PC-3 (cell line): Measurements from ENCODE around the gene ERMAP.

Source experiments
- CTCF ChIP-seq: fragments of 300-600 bp; sonication (generic); conservative IDR thresholded peaks from 2 replicates; pipeline ENCODE4 v1.5.1; 2017; ENCODE audit warnings: antibody characterized with exemption, low read depth, mild to moderate bottlenecking, low read length
- EZH2 ChIP-seq: fragments of 300-600 bp; sonication (generic); IDR thresholded peaks from one replicate; pipeline ENCODE4 v1.6.1; 2017; ENCODE audit warnings: antibody characterized with exemption, mild to moderate bottlenecking, low read length; ENCODE audit not compliant: unreplicated experiment
- EZH2phosphoT487 ChIP-seq: fragments of 300-600 bp; sonication (generic); IDR thresholded peaks from 2 replicates; pipeline ENCODE4 v1.6.1; 2018; ENCODE audit warnings: mild to moderate bottlenecking, antibody characterized with exemption, low read length, borderline replicate concordance

DNA sequence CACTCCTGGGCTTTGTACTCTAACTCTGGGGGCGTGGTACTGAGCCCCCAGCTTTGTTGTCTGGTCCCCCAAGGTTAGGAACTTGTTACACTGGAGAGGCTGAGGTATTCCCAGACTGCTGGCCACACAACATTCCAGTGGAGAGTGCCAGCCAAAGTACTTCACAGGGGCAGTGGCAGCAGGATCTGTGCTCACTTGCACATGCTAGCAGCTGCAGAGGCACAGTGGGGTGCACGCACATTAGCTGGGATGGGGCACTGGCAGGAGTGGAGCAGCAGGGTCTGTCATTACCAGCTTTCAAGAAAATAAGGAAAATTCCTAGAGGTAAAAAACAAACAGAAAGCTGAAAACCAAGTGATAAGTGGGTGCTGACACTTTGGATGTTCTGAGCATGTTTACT lies 60.5 kb downstream of the ERMAP start:
- TF ChIP-seq EZH2phosphoT487 = no peak
- TF ChIP-seq CTCF = no peak
- TF ChIP-seq EZH2 = no peak
